Kidney epithelial cell (primary cell): ENCODE results near the gene USP47. TPM values are rescaled to one million over a fixed set of nuclear protein-coding genes. Genes with fewer than 3 reads are reported as not detected.
A peak's percentile ranks its signal among the peaks of the same experiment; 100 is the strongest.

Experiments used
- DNase-seq: peaks from one replicate; pipeline ENCODE4 v3.0.0-alpha.2; 2010; ENCODE audit warnings: low read depth
- H3K27me3 ChIP-seq: 2 replicates; pipeline ENCODE4 v1.6.0; 2011; ENCODE audit warnings: low read length; ENCODE audit not compliant: control insufficient read depth, insufficient read depth
- H3K36me3 ChIP-seq: 2 replicates; pipeline ENCODE4 v1.5.1; 2011; ENCODE audit warnings: low read length; ENCODE audit not compliant: control insufficient read depth, insufficient read depth
- H3K4me3 ChIP-seq: 2 replicates; pipeline ENCODE4 v1.5.1; 2011; ENCODE audit warnings: low read depth, mild to moderate bottlenecking, control low read depth, low read length
- CTCF ChIP-seq: IDR thresholded peaks from 2 replicates; pipeline ENCODE4 v1.5.1; 2011; ENCODE audit warnings: mild to moderate bottlenecking, moderate library complexity, low read length, control low read depth, inconsistent platforms; ENCODE audit not compliant: insufficient read depth, poor library complexity, severe bottlenecking
- total RNA-seq: library from RNA; depleted of rRNA; stranded (reverse); fragments of >200 nt; gene quantifications from 2 replicates; pipeline ENCODE4 v1.2.3, GENCODE V29; 2015

The USP47 gene
- total RNA-seq, 1 donor from 2014 or later, result 46.3 TPM

- H3K27me3 ChIP-seq, result no peaks in the 10 kb centered on the region
- TF ChIP-seq CTCF, result no peak
- H3K36me3 ChIP-seq, result peaks cover 2% of the 10 kb centered on the region
- no peak overlapping the region for H3K4me3 ChIP-seq
- DNase-seq, result no peak
Measured at GRCh38 chr11:11995601-11996000, 153.8 kb downstream of the USP47 start.

- Histone ChIP-seq H3K4me3 (no peak overlapping the region), H3K27me3 (no peaks in the 10 kb centered on the region), H3K36me3 (peaks cover 2% of the 10 kb centered on the region)
- no peak for DNase-seq
- no peak for TF ChIP-seq CTCF
Measured at GRCh38 chr11:11996321-11997048, 154.7 kb downstream of the USP47 start.

- H3K36me3 ChIP-seq, result peaks cover 2% of the 10 kb centered on the region
- H3K27me3 ChIP-seq, result no peaks in the 10 kb centered on the region
- no peak for DNase-seq
- no peak for TF ChIP-seq CTCF
- H3K4me3 ChIP-seq, result no peak overlapping the region
Measured at GRCh38 chr11:11997049-11997322, 155.2 kb downstream of the USP47 start.

- Histone ChIP-seq H3K36me3 (peaks cover 2% of the 10 kb centered on the region), H3K27me3 (no peaks in the 10 kb centered on the region), H3K4me3 (no peak overlapping the region)
- DNase-seq, result peak; percentile 82
- no peak for TF ChIP-seq CTCF
Measured at GRCh38 chr11:11998091-11998781, 156.5 kb downstream of the USP47 start.

- TF ChIP-seq CTCF, result no peak
- DNase-seq, result no peak
- peaks cover 2% of the 10 kb centered on the region for H3K36me3 ChIP-seq
- H3K27me3 ChIP-seq, result no peaks in the 10 kb centered on the region
- H3K4me3 ChIP-seq, result no peak overlapping the region
Measured at GRCh38 chr11:12001186-12001585, 159.4 kb downstream of the USP47 start.

- Histone ChIP-seq H3K27me3 (no peaks in the 10 kb centered on the region), H3K36me3 (no peaks in the 10 kb centered on the region), H3K4me3 (no peak overlapping the region)
- no peak for TF ChIP-seq CTCF
- DNase-seq, result no peak
Measured at GRCh38 chr11:12003336-12003735, 161.6 kb downstream of the USP47 start.
